B cell (primary cell): Measurements from ENCODE around the gene GHSR.

Experiments
- CTCF ChIP-seq: fragments of 200-600 bp; IDR thresholded peaks from one replicate; pipeline ENCODE4 v1.8.0; 2022; ENCODE audit warnings: antibody characterized with exemption, mild to moderate bottlenecking
- EZH2 ChIP-seq: IDR thresholded peaks from 2 replicates; pipeline ENCODE4 v1.6.1; 2012; ENCODE audit warnings: borderline replicate concordance, low read depth, mild to moderate bottlenecking, moderate library complexity, low read length; ENCODE audit not compliant: insufficient read depth, poor library complexity, severe bottlenecking

GRCh38 chr3:172405914-172406313 lies 42.3 kb downstream of the GHSR start:
- TF ChIP-seq CTCF (no peak), EZH2 (no peak)
